ENCODE results near the gene SCFD2.

SCFD2 gene

GRCh38 chr4:53010318-53010717 lies 355.5 kb downstream of the SCFD2 start:
- no peak overlapping the region for H3K4me3 ChIP-seq (ENCODE audit: low read depth, low read length)
- in situ Hi-C loops (cut with HindIII; ENCODE audit: low sequenced_read_pairs) = loop anchor here (25.0 kb wide), 1 partner anchor 902 kb away; no protein-coding TSS in a partner anchor
- DNase-seq (ENCODE audit: low read depth) = peak; percentile 73
- no peak for TF ChIP-seq CTCF (IDR thresholded peaks at IDR 0.05; ENCODE audit: low read depth, low read length, missing control alignments)

- in situ Hi-C loops (cut with HindIII; ENCODE audit: low sequenced_read_pairs) = loop anchor here (25.0 kb wide), 1 partner anchor 902 kb away; no protein-coding TSS in a partner anchor
Observed at GRCh38 chr4:53009824-53010223, 356.0 kb downstream of the SCFD2 start.

GRCh38 chr4:53007024-53007423 lies 358.8 kb downstream of the SCFD2 start:
- in situ Hi-C loops (cut with HindIII; ENCODE audit: low sequenced_read_pairs) = loop anchor here (25.0 kb wide), 1 partner anchor 905 kb away; no protein-coding TSS in a partner anchor
- DNase-seq (ENCODE audit: low read depth) = no peak
- no peak overlapping the region for H3K4me3 ChIP-seq (ENCODE audit: low read depth, low read length)
- no peak for TF ChIP-seq CTCF (IDR thresholded peaks at IDR 0.05; ENCODE audit: low read depth, low read length, missing control alignments)

More at GRCh38 chr4:53009824-53010223, 356.0 kb downstream of the SCFD2 start:
- TF ChIP-seq CTCF (IDR thresholded peaks at IDR 0.05; ENCODE audit: low read depth, low read length, missing control alignments) = no peak
- H3K4me3 ChIP-seq (ENCODE audit: low read depth, low read length) = no peak overlapping the region
- DNase-seq (ENCODE audit: low read depth) = no peak

- no peak overlapping the region for H3K4me3 ChIP-seq (ENCODE audit: low read depth, low read length)
- no peak for DNase-seq (ENCODE audit: low read depth)
- no peak for TF ChIP-seq CTCF (IDR thresholded peaks at IDR 0.05; ENCODE audit: low read depth, low read length, missing control alignments)
- in situ Hi-C loops (cut with HindIII; ENCODE audit: low sequenced_read_pairs) = loop anchor here (25.0 kb wide), 1 partner anchor 906 kb away; no protein-coding TSS in a partner anchor
Observed at GRCh38 chr4:53005808-53006207, 360.1 kb downstream of the SCFD2 start.

GRCh38 chr4:53005149-53005546 lies 360.7 kb downstream of the SCFD2 start:
- DNase-seq (ENCODE audit: low read depth) = no peak
- no peak for TF ChIP-seq CTCF (IDR thresholded peaks at IDR 0.05; ENCODE audit: low read depth, low read length, missing control alignments)
- in situ Hi-C loops (cut with HindIII; ENCODE audit: low sequenced_read_pairs) = loop anchor here (25.0 kb wide), 1 partner anchor 907 kb away; no protein-coding TSS in a partner anchor
- no peak overlapping the region for H3K4me3 ChIP-seq (ENCODE audit: low read depth, low read length)

- in situ Hi-C loops (cut with HindIII; ENCODE audit: low sequenced_read_pairs) = loop anchor here (25.0 kb wide), 1 partner anchor 908 kb away; no protein-coding TSS in a partner anchor
- no peak for TF ChIP-seq CTCF (IDR thresholded peaks at IDR 0.05; ENCODE audit: low read depth, low read length, missing control alignments)
- no peak overlapping the region for H3K4me3 ChIP-seq (ENCODE audit: low read depth, low read length)
- DNase-seq (ENCODE audit: low read depth) = no peak
Observed at GRCh38 chr4:53004497-53005148, 361.2 kb downstream of the SCFD2 start.
